ENCODE measurements around the gene AOPEP. TPM values are rescaled to one million over a fixed set of nuclear protein-coding genes. Genes with fewer than 3 reads are reported as not detected.

The AOPEP gene
- total RNA-seq, 6 donors from 2014 or later, result 55.4 to 410 (median 111) TPM

- H3K4me3 ChIP-seq, result no peak overlapping the region
- H3K9me3 ChIP-seq, result no peaks in the 10 kb centered on the region
- H3K27ac ChIP-seq, result peak overlapping the region in 2 of 4 donors; percentile 2 to 15
- no peaks in the 10 kb centered on the region for H3K27me3 ChIP-seq
- TF ChIP-seq EP300 (IDR thresholded peaks at IDR 0.05), result no peak
- no peak for TF ChIP-seq POLR2A (IDR thresholded peaks at IDR 0.05)
- TF ChIP-seq CTCF (IDR thresholded peaks at IDR 0.05), result peak; percentile 55 to 79 (median 72)
- no peak for TF ChIP-seq POLR2AphosphoS5 (IDR thresholded peaks at IDR 0.05)
- ATAC-seq (ENCODE audit: low FRiP score in 2 of 2) (peak; percentile 93 to 96), DNase-seq (peak; percentile 77 to 84)
- 13 to 14% methylated on average over 7 of the region's 7 CpGs for WGBS, 2 donors
- no peaks in the 10 kb centered on the region for H3K36me3 ChIP-seq
- peaks cover 0 to 4% (median 0%) of the 10 kb centered on the region in 4 donors for H3K4me1 ChIP-seq
Observed at GRCh38 chr9:94681508-94681907, 45.0 kb upstream of the AOPEP start.

GRCh38 chr9:94685359-94685758 lies 41.1 kb upstream of the AOPEP start:
- Histone ChIP-seq H3K27ac (no peak overlapping the region), H3K27me3 (no peaks in the 10 kb centered on the region), H3K36me3 (no peaks in the 10 kb centered on the region), H3K9me3 (no peaks in the 10 kb centered on the region), H3K4me1 (peaks cover 0 to 4% (median 0%) of the 10 kb centered on the region in 4 donors), H3K4me3 (no peak overlapping the region)
- 89 to 91% methylated on average over 2 of the region's 2 CpGs for WGBS, 2 donors
- TF ChIP-seq POLR2A (IDR thresholded peaks at IDR 0.05) (no peak), EP300 (IDR thresholded peaks at IDR 0.05) (no peak), CTCF (IDR thresholded peaks at IDR 0.05) (no peak), POLR2AphosphoS5 (IDR thresholded peaks at IDR 0.05) (no peak)
- no peak for ATAC-seq (ENCODE audit: low FRiP score in 2 of 2)
- no peak for DNase-seq

GRCh38 chr9:94687451-94687850 lies 39.0 kb upstream of the AOPEP start:
- H3K36me3 ChIP-seq, result no peaks in the 10 kb centered on the region
- H3K27me3 ChIP-seq, result no peaks in the 10 kb centered on the region
- no peak overlapping the region for H3K4me3 ChIP-seq
- TF ChIP-seq CTCF (IDR thresholded peaks at IDR 0.05), result no peak
- TF ChIP-seq POLR2A (IDR thresholded peaks at IDR 0.05), result no peak
- TF ChIP-seq POLR2AphosphoS5 (IDR thresholded peaks at IDR 0.05), result no peak
- TF ChIP-seq EP300 (IDR thresholded peaks at IDR 0.05), result no peak
- no peak for ATAC-seq (ENCODE audit: low FRiP score in 2 of 2)
- H3K9me3 ChIP-seq, result no peaks in the 10 kb centered on the region
- H3K4me1 ChIP-seq, result no peaks in the 10 kb centered on the region
- no peak overlapping the region for H3K27ac ChIP-seq
- WGBS, 2 donors, result 47 to 48% methylated on average over 2 of the region's 2 CpGs
- no peak for DNase-seq

- H3K27ac ChIP-seq, result no peak overlapping the region
- TF ChIP-seq POLR2A (IDR thresholded peaks at IDR 0.05), result no peak
- no peak for TF ChIP-seq EP300 (IDR thresholded peaks at IDR 0.05)
- no peak for TF ChIP-seq CTCF (IDR thresholded peaks at IDR 0.05)
- no peak for TF ChIP-seq POLR2AphosphoS5 (IDR thresholded peaks at IDR 0.05)
- no peaks in the 10 kb centered on the region for H3K9me3 ChIP-seq
- ATAC-seq (ENCODE audit: low FRiP score in 2 of 2) (no peak), DNase-seq (no peak)
- H3K4me1 ChIP-seq, result peaks cover 0 to 6% (median 0%) of the 10 kb centered on the region in 4 donors
- H3K27me3 ChIP-seq, result no peaks in the 10 kb centered on the region
- no peak overlapping the region for H3K4me3 ChIP-seq
- 84 to 92% methylated on average over 9 of the region's 9 CpGs for WGBS, 2 donors
- H3K36me3 ChIP-seq, result no peaks in the 10 kb centered on the region
Observed at GRCh38 chr9:94690344-94690743, 36.2 kb upstream of the AOPEP start.

- Histone ChIP-seq H3K27ac (no peak overlapping the region), H3K4me3 (no peak overlapping the region), H3K4me1 (peaks cover 0 to 6% (median under 1%) of the 10 kb centered on the region in 4 donors), H3K9me3 (no peaks in the 10 kb centered on the region), H3K27me3 (no peaks in the 10 kb centered on the region), H3K36me3 (no peaks in the 10 kb centered on the region)
- 75 to 80% methylated on average over 1 to 4 of the region's 4 CpGs for WGBS, 2 donors
- TF ChIP-seq EP300 (IDR thresholded peaks at IDR 0.05) (no peak), POLR2A (IDR thresholded peaks at IDR 0.05) (no peak), CTCF (IDR thresholded peaks at IDR 0.05) (no peak), POLR2AphosphoS5 (IDR thresholded peaks at IDR 0.05) (no peak)
- DNase-seq, result no peak
- no peak for ATAC-seq (ENCODE audit: low FRiP score in 2 of 2)
Observed at GRCh38 chr9:94692601-94693000, 33.9 kb upstream of the AOPEP start.

Measured in upper lobe of left lung (tissue), 6 donors.